ENCODE data around the gene PIK3CB. TPM values are rescaled to one million over a fixed set of nuclear protein-coding genes. Genes with fewer than 3 reads are reported as not detected.

PIK3CB gene
- total RNA-seq = 16.1 and 16.5 TPM in 2 replicates

- DNase-seq (ENCODE audit: low read depth, low spot score) = peak; percentile 30
These were observed at the start of gene PIK3CB for GRCh38 chr3:138834596-138835396. TSS of gene PIK3CB (minus strand) at chr3:138834928. CDS start at chr3:138759343, 75,585 bp downstream.

GRCh38 chr3:138881233-138881632, 46.5 kb upstream of the PIK3CB start:
- no peak for DNase-seq (ENCODE audit: low read depth, low spot score)

- DNase-seq (ENCODE audit: low read depth, low spot score) = no peak
These were observed 45.0 kb upstream of the PIK3CB start for GRCh38 chr3:138879541-138880380.

- DNase-seq (ENCODE audit: low read depth, low spot score) = no peak
These were observed 42.5 kb upstream of the PIK3CB start for GRCh38 chr3:138877226-138877625.

GRCh38 chr3:138875754-138876664, 41.3 kb upstream of the PIK3CB start:
- DNase-seq (ENCODE audit: low read depth, low spot score) = peak; percentile 69

GRCh38 chr3:138875096-138875753, 40.5 kb upstream of the PIK3CB start:
- DNase-seq (ENCODE audit: low read depth, low spot score) = no peak

- no peak for DNase-seq (ENCODE audit: low read depth, low spot score)
These were observed 38.9 kb upstream of the PIK3CB start for GRCh38 chr3:138873471-138874278.

GRCh38 chr3:138872632-138873031, 37.9 kb upstream of the PIK3CB start:
- DNase-seq (ENCODE audit: low read depth, low spot score) = no peak

GRCh38 chr3:138867996-138868395, 33.3 kb upstream of the PIK3CB start:
- no peak for DNase-seq (ENCODE audit: low read depth, low spot score)

GRCh38 chr3:138863776-138864113, 29.0 kb upstream of the PIK3CB start:
- DNase-seq (ENCODE audit: low read depth, low spot score) = no peak

- DNase-seq (ENCODE audit: low read depth, low spot score) = no peak
These were observed 28.4 kb upstream of the PIK3CB start for GRCh38 chr3:138862924-138863775.

- no peak for DNase-seq (ENCODE audit: low read depth, low spot score)
These were observed 27.8 kb upstream of the PIK3CB start for GRCh38 chr3:138862531-138862923.

- DNase-seq (ENCODE audit: low read depth, low spot score) = no peak
These were observed 27.1 kb upstream of the PIK3CB start for GRCh38 chr3:138861798-138862197.

- no peak for DNase-seq (ENCODE audit: low read depth, low spot score)
These were observed 22.1 kb upstream of the PIK3CB start for GRCh38 chr3:138856799-138857198.

- DNase-seq (ENCODE audit: low read depth, low spot score) = no peak
These were observed 20.2 kb upstream of the PIK3CB start for GRCh38 chr3:138854940-138855339.

GRCh38 chr3:138854204-138854603, 19.5 kb upstream of the PIK3CB start:
- no peak for DNase-seq (ENCODE audit: low read depth, low spot score)

GRCh38 chr3:138850151-138850550, 15.4 kb upstream of the PIK3CB start:
- no peak for DNase-seq (ENCODE audit: low read depth, low spot score)

- DNase-seq (ENCODE audit: low read depth, low spot score) = no peak
These were observed 14.7 kb upstream of the PIK3CB start for GRCh38 chr3:138849222-138849940.

GRCh38 chr3:138848696-138849095, 14.0 kb upstream of the PIK3CB start:
- DNase-seq (ENCODE audit: low read depth, low spot score) = no peak

Measured in pulmonary artery endothelial cell (primary cell).